Measurements from ENCODE around the gene RHBDD2. TPM values are rescaled to one million over a fixed set of nuclear protein-coding genes. Genes with fewer than 3 reads are reported as not detected.
A peak's percentile ranks its signal among the peaks of the same experiment; 100 is the strongest.

The RHBDD2 gene
- total and polyA plus RNA-seq, 9 of the 15 experiments (the other 6 are each of a cell fraction or from before 2014, with no cell fraction given), result 3.3 to 36.7 (median 17.9) TPM

DNA sequence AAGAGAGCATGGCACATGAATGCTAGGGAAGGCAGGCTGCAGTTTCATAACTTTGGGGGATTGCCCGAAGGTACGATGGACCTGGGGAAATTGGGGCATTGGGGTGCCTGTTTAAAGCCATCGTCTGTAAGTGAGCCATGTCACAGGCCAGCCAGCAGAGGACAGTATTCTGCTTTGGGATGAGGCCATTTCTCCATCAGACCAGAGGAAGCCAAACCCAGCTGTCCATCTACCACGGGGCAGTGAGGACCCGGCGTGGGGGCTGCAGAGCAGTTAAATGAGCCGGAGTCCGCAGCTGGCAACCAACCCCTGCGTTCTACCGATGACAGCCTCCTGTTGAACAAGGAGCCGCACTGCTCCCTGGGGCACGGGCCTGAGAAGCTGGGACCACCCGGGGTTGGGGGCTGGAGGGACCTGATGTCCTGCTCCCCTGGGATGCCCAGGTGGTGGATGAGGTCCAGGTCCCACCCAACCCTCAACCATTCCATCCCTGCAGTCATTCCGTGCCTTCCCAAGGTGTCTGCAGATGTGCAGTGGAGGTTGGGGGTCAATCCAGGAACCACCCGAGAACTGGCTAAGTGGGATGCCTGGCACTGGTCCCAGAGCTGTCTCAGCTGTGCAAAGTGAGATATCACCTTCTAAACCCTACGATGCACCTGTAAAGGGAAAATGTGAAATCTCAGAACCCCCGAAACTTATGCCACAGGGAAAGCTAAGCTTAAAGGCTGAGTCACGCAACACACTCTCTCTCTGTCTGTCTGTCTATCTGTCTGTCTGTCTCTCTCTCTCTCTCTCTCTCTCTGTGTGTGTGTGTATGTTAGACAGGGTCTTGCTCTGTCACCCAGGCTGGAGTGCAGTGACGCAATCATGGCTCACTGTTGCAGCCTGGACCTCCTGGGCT lies 12.1 kb upstream of the RHBDD2 start (continued):
- TF ChIP-seq, protein P1, sequence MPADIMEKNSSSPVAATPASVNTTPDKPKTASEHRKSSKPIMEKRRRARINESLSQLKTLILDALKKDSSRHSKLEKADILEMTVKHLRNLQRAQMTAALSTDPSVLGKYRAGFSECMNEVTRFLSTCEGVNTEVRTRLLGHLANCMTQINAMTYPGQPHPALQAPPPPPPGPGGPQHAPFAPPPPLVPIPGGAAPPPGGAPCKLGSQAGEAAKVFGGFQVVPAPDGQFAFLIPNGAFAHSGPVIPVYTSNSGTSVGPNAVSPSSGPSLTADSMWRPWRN (IDR thresholded peaks at IDR 0.05; ENCODE audit: low read depth), result 0 out of 2 replicates have a peak, but pooled peaks have one; percentile 41
- TF ChIP-seq CTBP1 (IDR thresholded peaks at IDR 0.05; ENCODE audit: borderline replicate concordance) (peak; percentile 81), ZNF444 (CRISPR knock-in tag; IDR thresholded peaks at IDR 0.05) (no peak), TCFL5 (CRISPR knock-in tag; conservative IDR thresholded peaks at IDR 0.05) (no peak), ZNF324 (CRISPR knock-in tag; IDR thresholded peaks at IDR 0.05) (no peak), ID3 (CRISPR knock-in tag; IDR thresholded peaks at IDR 0.05) (no peak), ID3 (tag; IDR thresholded peaks at IDR 0.05) (no peak), HOXB6 (CRISPR knock-in tag; IDR thresholded peaks at IDR 0.05; ENCODE audit: borderline replicate concordance) (no peak), GATAD2B (IDR thresholded peaks at IDR 0.05; ENCODE audit: borderline replicate concordance) (no peak), FOXM1 (IDR thresholded peaks at IDR 0.05; ENCODE audit: low read depth) (no peak; the same call in 1 of the 2 replicates), FOXM1 (CRISPR knock-in tag; IDR thresholded peaks at IDR 0.05; ENCODE audit: low read depth) (no peak), ZNF282 (CRISPR knock-in tag; IDR thresholded peaks at IDR 0.05) (no peak)
- TF ChIP-seq, protein P2, sequence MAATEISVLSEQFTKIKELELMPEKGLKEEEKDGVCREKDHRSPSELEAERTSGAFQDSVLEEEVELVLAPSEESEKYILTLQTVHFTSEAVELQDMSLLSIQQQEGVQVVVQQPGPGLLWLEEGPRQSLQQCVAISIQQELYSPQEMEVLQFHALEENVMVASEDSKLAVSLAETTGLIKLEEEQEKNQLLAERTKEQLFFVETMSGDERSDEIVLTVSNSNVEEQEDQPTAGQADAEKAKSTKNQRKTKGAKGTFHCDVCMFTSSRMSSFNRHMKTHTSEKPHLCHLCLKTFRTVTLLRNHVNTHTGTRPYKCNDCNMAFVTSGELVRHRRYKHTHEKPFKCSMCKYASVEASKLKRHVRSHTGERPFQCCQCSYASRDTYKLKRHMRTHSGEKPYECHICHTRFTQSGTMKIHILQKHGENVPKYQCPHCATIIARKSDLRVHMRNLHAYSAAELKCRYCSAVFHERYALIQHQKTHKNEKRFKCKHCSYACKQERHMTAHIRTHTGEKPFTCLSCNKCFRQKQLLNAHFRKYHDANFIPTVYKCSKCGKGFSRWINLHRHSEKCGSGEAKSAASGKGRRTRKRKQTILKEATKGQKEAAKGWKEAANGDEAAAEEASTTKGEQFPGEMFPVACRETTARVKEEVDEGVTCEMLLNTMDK (IDR thresholded peaks at IDR 0.05; ENCODE audit: borderline replicate concordance, insufficient read depth, low read depth, low read length, poor library complexity, severe bottlenecking), result no peak
- TF ChIP-seq, protein P3, sequence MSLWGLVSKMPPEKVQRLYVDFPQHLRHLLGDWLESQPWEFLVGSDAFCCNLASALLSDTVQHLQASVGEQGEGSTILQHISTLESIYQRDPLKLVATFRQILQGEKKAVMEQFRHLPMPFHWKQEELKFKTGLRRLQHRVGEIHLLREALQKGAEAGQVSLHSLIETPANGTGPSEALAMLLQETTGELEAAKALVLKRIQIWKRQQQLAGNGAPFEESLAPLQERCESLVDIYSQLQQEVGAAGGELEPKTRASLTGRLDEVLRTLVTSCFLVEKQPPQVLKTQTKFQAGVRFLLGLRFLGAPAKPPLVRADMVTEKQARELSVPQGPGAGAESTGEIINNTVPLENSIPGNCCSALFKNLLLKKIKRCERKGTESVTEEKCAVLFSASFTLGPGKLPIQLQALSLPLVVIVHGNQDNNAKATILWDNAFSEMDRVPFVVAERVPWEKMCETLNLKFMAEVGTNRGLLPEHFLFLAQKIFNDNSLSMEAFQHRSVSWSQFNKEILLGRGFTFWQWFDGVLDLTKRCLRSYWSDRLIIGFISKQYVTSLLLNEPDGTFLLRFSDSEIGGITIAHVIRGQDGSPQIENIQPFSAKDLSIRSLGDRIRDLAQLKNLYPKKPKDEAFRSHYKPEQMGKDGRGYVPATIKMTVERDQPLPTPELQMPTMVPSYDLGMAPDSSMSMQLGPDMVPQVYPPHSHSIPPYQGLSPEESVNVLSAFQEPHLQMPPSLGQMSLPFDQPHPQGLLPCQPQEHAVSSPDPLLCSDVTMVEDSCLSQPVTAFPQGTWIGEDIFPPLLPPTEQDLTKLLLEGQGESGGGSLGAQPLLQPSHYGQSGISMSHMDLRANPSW (CRISPR knock-in tag; IDR thresholded peaks at IDR 0.05), result no peak

All from K562 (cell line).